NOMO-1 treated with dmso at 0.1 percent for 144 hours (cell line): ENCODE results near the gene ATP1A4.
"Not testable (repeated sequence)": the region's sequence is repeated elsewhere in the genome, so short reads cannot be mapped to it uniquely, and the experiment has no call there.

Experiments
- DNase-seq: peaks from one replicate; lab custom pipeline; 2025; ENCODE audit not compliant: unreplicated experiment; lab: John Stamatoyannopoulos, UW

Gene ATP1A4

DNA sequence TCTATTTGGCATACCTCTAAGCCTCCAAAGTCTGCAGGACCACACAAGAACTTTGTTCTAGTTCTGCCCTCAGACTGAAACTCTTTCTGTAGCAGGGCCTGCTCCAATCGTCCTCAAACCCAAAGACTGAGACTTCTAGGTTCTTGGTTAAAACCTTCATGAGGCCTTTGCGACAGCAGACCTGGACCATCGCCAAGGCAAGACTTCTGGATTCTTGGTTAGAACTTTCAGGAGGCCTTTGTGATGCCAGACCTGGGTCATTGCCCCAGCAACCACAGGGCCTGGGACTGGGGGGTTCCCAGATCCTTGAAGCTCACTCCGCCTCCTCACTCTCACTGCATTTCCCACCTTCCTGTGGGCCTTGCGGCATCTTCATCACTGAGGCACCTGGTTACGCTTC, at the start of gene ATP1A4:
ATP1A4 (plus strand) TSS at position 301 of the 400 bp plus-strand sequence. CDS start 438 bp downstream, outside the sequence.
- no peak for DNase-seq

- DNase-seq, result no peak
Measured at GRCh38 chr1:160101717-160102522, 49.5 kb upstream of the ATP1A4 start.

DNA sequence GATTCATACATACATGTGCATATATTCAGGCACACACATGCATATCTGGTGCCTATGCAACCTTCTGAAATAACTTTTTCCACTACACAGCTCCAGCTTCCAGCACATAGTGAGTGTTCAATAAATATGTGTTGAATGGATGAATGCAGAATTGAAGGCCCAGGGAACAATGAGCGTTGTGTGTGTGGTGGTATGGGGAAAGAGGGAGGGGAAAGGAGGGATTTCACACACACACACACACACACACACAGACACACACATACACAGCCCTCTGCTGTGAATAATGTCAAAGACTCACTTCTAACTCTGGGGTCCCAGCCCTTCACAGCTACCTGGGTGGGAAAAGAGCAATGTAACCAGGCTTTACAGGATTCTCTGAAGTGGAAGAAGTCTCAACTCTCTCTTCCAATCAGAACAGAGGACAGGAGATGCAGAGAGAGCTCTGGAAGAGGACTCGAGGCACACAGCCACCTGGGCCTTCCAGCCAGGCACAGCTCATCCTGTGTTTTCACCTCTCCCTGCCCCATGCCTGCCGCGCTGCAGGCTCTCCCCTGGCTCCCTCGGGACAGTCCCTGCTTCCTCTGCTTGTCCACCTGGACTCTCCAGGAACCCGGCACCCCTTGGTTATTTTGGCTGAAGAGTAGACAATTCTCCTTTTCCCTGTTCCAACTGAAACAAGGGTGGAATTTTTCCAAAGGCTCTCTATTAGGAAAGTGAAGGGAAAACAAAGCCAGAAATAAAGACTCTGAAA, 47.6 kb upstream of the ATP1A4 start:
- no peak for DNase-seq

GRCh38 chr1:160104486-160104885, 46.9 kb upstream of the ATP1A4 start:
- DNase-seq, result peak; percentile 4

GRCh38 chr1:160105155-160105554, 46.2 kb upstream of the ATP1A4 start:
- DNase-seq, result no peak

DNA sequence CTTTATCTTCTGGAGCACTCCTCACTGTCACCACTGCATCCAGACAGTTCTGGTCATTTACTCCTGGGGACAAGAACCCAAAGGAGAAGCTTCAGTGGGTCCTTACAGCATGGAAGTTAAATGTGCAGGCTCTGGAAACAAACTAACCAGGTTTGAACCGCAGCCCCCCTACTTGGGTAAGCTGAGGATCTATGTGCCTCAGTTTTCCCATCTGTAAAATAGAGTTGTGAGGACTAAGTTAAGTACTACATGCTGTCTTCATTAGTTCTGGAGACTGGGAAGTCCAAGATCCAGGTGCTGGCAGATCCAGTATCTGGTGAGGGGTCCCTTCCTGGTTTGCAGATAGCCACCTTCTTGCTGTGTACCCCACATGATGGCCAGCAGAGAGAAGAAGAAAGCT, 43.9 kb upstream of the ATP1A4 start:
- no peak for DNase-seq

DNA sequence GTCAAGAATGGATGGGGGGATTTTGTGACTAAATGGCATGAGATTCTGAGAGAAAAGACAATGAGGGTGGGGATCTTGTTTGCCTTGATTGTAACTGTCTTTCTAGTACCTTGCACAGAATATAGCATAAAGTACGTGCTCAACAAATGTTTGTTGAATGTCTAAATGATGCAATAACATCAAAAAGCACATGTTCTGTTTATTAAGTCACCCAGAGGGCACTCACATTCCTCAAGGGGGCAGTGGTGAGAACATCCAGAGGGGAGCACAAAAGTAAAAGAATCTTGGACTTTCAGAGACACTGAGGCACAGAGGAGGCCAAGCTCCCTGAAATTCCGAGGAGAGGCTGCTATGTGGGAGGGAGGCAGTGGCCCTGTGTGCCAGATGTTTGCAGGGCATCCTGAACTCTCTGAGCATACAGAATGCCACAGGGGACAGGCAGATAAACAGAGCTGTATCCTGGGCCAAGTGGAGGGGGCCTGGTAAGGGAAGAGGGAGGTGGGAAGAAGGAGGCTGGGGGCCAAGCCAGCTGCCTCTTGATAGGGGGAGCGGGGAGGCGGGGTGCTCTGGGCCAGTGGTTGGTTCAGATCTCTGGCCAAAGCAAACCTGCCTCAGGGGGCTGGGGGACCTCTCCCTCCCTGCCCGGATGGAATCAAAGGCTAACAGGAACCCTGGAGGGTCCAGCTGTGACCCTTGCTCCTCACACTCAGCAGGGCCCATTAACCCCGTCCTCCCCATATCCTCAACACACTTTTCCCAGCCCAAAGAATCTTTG, 42.3 kb upstream of the ATP1A4 start:
- peak; percentile 7 for DNase-seq

DNA sequence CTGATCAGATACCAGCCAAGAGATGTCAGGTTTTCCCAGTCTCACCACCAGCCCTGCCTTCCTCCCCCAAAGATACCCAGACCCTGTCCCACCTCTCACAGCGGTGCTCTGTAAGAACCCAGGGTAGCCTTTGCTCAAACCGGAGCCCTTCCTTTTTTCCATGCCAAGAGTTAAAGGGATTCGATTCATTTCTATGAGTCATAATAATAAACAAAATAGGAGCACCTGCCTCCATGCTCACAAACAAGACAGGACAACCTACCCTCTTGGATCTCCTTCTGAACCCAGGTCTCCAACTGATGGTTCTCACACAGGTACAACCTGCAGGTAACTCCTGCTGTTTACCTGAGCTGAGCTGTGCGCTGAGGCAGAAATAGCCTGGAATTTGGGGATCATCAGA, 41.7 kb upstream of the ATP1A4 start:
- DNase-seq, result no peak

GRCh38 chr1:160111462-160111861, 39.9 kb upstream of the ATP1A4 start:
- DNase-seq, result not testable (repeated sequence)

GRCh38 chr1:160112357-160112756, 39.0 kb upstream of the ATP1A4 start:
- DNase-seq, result no peak

- no peak for DNase-seq
Measured at GRCh38 chr1:160113407-160113806, 38.0 kb upstream of the ATP1A4 start.

DNA sequence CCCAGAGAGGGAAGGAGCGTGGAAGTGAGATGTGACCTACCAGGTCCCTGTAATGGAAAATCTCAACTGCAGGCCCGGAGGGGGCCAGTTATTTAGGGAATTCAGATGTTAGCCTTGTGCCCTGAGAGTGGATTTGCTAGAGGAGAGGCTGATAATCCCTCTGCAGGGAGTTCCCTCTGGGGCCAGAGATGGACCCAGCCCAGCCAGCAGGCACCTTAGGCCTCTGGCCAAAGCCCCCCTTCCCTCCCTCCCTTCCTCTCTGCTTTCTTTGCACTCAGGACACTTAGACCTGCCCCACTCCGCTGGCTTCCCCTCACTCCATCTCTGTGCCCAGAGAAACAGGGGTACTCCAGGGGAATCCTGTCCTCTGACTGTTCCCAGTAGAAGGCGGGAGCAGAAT, 37.3 kb upstream of the ATP1A4 start:
- DNase-seq, result no peak

- DNase-seq, result no peak
Measured at GRCh38 chr1:160115545-160116282, 35.7 kb upstream of the ATP1A4 start, which contains the start of gene ATP1A2. ATP1A2 (plus strand) TSS chr1:160115759; CDS start chr1:160115862, 103 bp downstream.

DNA sequence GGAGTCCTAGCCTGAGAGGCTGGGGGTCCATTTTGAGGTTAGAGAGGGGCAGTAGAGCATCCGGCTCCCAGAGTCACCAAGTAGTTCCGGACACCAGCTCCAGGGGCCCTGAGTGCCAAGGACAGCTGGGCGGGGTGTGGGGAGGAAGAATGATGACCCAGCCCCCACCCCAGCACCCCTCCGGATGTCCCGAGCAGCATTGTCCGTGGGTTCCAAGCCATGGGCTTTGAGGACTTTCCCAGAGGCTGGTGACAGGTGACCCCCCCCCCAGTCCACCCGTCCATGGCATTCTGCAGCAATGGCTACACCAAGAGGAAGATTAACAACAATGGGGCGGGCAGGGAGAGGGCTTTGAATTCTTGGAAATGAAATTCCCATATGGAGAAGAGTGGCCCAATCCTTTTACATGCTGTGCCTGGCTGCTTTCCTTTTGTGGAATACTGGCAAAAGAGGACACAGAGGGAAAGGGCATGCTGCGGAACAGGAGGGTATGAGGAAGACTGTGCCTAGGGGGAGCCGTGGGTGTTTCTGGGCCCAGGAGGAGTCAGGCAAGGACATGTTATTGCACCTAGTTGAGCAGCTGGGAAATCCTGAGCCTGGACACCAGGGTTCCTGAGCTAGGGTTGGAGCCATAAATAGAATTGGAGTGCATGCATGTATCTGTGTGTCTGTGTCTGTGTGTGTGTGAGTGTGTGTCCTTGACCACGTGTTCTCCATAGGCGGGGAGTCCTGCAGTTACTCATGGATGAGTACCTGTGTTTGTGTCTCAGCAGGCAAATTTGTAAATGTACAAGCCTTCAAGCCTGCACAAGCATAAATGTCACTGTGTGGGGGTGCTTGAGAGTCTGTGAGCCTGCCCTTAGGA, 34.9 kb upstream of the ATP1A4 start:
- DNase-seq, result no peak

GRCh38 chr1:160117300-160117699, 34.1 kb upstream of the ATP1A4 start:
- DNase-seq, result no peak

DNA sequence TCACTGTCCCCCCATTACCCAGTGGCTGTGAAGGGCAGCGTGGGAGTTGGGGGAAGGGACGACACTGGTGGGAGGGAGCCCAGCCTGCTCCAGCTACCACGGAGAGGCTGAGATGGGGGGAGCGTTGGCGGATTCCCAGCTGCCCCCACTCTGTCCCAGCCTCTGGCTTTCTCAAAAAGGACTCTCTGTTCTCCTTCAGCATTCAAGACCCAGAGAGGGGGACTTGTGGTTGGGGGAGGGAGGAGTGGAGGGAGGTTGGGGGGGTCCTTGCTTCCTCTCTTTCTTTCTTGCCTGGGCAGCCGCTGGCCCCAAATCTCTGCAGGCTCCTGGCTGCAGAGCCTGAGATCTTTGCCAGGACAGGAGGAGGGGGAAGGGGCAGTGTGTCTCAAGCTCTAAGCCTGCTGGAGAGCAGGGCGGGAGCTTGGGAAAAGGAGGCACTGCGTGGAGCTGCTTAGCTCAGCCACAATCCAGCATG, 33.7 kb upstream of the ATP1A4 start:
- no peak for DNase-seq

GRCh38 chr1:160118928-160119327, 32.5 kb upstream of the ATP1A4 start:
- no peak for DNase-seq

- DNase-seq, result no peak
Measured at GRCh38 chr1:160120797-160121196, 30.6 kb upstream of the ATP1A4 start.

- no peak for DNase-seq
Measured at GRCh38 chr1:160121388-160121787, 30.0 kb upstream of the ATP1A4 start.
